Endodermal cell (in vitro differentiated cells): ENCODE results near the gene FNDC1. TPM values are rescaled to one million over a fixed set of nuclear protein-coding genes. Genes with fewer than 3 reads are reported as not detected.

Experiments used
- DNase-seq: peaks from one replicate; pipeline ENCODE4 v3.0.0-alpha.2; 2017
- H3K27ac ChIP-seq: 2 replicates; pipeline ENCODE4 v1.5.1; 2013; ENCODE audit warnings: mild to moderate bottlenecking, low read depth, low read length, moderate library complexity
- H3K27me3 ChIP-seq: 2 replicates; pipeline ENCODE4 v1.6.1; 2013; ENCODE audit warnings: mild to moderate bottlenecking, low read length, moderate library complexity; ENCODE audit not compliant: insufficient read depth, control insufficient read depth, poor library complexity, severe bottlenecking
- H3K36me3 ChIP-seq: 2 replicates; pipeline ENCODE4 v1.7.0; 2013; ENCODE audit warnings: mild to moderate bottlenecking, low read length, moderate library complexity; ENCODE audit not compliant: control insufficient read depth, insufficient read depth
- H3K4me1 ChIP-seq: one replicate; pipeline ENCODE4 v1.7.0; 2013; ENCODE audit warnings: low read length; ENCODE audit not compliant: control insufficient read depth, insufficient read depth
- H3K4me3 ChIP-seq: 2 replicates; pipeline ENCODE4 v1.5.1; 2013; ENCODE audit warnings: mild to moderate bottlenecking, low read length, moderate library complexity
- H3K9ac ChIP-seq: 2 replicates; pipeline ENCODE4 v1.6.1; 2013; ENCODE audit warnings: mild to moderate bottlenecking, low read length, moderate library complexity; ENCODE audit not compliant: poor library complexity, severe bottlenecking; ENCODE audit errors: extremely low read depth
- H3K9me3 ChIP-seq: 2 replicates; pipeline ENCODE4 v1.6.1; 2013; ENCODE audit warnings: mild to moderate bottlenecking, low read length, moderate library complexity; ENCODE audit not compliant: control insufficient read depth
- H3K27ac Mint-ChIP-seq: 2 replicates; pipeline ENCODE4 v1.8.0; 2020; ENCODE audit warnings: mixed read lengths
- H3K27me3 Mint-ChIP-seq: 2 replicates; pipeline ENCODE4 v1.8.0; 2021; ENCODE audit warnings: mild to moderate bottlenecking, mixed read lengths; ENCODE audit not compliant: insufficient read depth
- H3K36me3 Mint-ChIP-seq: 2 replicates; pipeline ENCODE4 v1.8.0; 2020; ENCODE audit warnings: low read depth, mixed read lengths
- H3K4me1 Mint-ChIP-seq: 2 replicates; pipeline ENCODE4 v1.8.0; 2020; ENCODE audit warnings: mixed read lengths
- H3K4me3 Mint-ChIP-seq: 2 replicates; pipeline ENCODE4 v1.8.0; 2020; ENCODE audit warnings: mild to moderate bottlenecking, moderate library complexity, mixed read lengths
- H3K9me3 Mint-ChIP-seq: 2 replicates; pipeline ENCODE4 v1.8.0; 2020; ENCODE audit warnings: mild to moderate bottlenecking, mixed read lengths
- CTCF ChIP-seq: fragments of 200-600 bp; sonication (generic); conservative IDR thresholded peaks from 2 replicates; pipeline ENCODE4 v1.5.0; 2021; ENCODE audit warnings: antibody characterized with exemption, mild to moderate bottlenecking
- WGBS, 2 experiments: methylation state at CpG; one replicate each; pipeline versions ENCODE4 v1.1.5 to v1.1.7; 2013; ENCODE audit warnings: missing lambda C conversion rate in 2 of 2, mixed read lengths in 1 of 2; ENCODE audit not compliant: insufficient coverage in 1 of 2, insufficient read length in 1 of 2; 5-methylcytosine and 5-hydroxymethylcytosine counted together
- total RNA-seq, 2 donors: library from RNA; stranded (reverse); fragmentation: NEBNext Ultra II Directional in 1 of 2; extraction: Animal tissue kit (Norgen Biotek cat#: 25700) in 1 of 2; gene quantifications; 2 replicates in 1 of 2; 3 replicates in 1 of 2; pipeline ENCODE4 v1.2.1, GENCODE V29; 2021

Gene FNDC1
- total RNA-seq, 2 donors from 2014 or later: 0.55 to 0.62 TPM

DNA sequence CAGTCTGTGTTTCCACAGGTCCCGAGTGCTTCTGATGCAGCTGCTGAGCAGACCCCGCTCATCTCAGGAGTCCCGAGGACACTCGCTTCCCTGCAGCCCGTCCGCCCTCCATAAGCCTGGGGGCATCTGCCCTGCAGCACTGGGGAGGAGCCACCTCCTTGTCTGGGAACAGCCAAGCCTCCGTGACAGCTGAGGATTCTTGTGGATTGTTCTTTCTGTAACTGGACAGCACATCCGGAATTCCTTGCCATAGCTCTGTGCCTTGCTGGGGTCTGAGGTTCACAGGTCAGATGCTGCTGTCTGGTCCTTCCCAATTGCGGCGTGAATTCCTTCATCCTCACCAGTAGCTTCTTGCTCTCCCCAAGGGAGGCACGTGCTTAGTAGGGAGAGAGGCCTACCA lies 38.4 kb upstream of the FNDC1 start:
- WGBS, 2 experiments: 87 to 90% methylated on average over 4 to 11 of the region's 11 CpGs
- TF ChIP-seq CTCF: no peak
- no peaks in the 10 kb centered on the region for H3K36me3 Mint-ChIP-seq

GRCh38 chr6:159131709-159132108 lies 37.5 kb upstream of the FNDC1 start:
- H3K27ac ChIP-seq: no peak overlapping the region
- no peaks in the 10 kb centered on the region for H3K9me3 ChIP-seq
- H3K4me1 ChIP-seq: no peaks in the 10 kb centered on the region
- H3K36me3 ChIP-seq: no peaks in the 10 kb centered on the region
- no peak for TF ChIP-seq CTCF
- no peaks in the 10 kb centered on the region for H3K4me1 Mint-ChIP-seq
- WGBS, 2 experiments: 89 to 100% methylated on average over 3 to 6 of the region's 6 CpGs
- no peaks in the 10 kb centered on the region for H3K36me3 Mint-ChIP-seq
- no peak overlapping the region for H3K9ac ChIP-seq
- no peaks in the 10 kb centered on the region for H3K9me3 Mint-ChIP-seq
- H3K4me3 ChIP-seq: no peak overlapping the region
- H3K27ac Mint-ChIP-seq: no peak overlapping the region
- no peak overlapping the region for H3K4me3 Mint-ChIP-seq
- no peaks in the 10 kb centered on the region for H3K27me3 Mint-ChIP-seq
- DNase-seq: no peak
- no peaks in the 10 kb centered on the region for H3K27me3 ChIP-seq

More for the DNA sequence above, 38.4 kb upstream of the FNDC1 start:
- H3K9me3 Mint-ChIP-seq: no peaks in the 10 kb centered on the region
- H3K4me3 Mint-ChIP-seq: no peak overlapping the region
- no peak overlapping the region for H3K9ac ChIP-seq
- no peaks in the 10 kb centered on the region for H3K9me3 ChIP-seq
- no peaks in the 10 kb centered on the region for H3K27me3 Mint-ChIP-seq
- H3K4me1 ChIP-seq: no peaks in the 10 kb centered on the region
- H3K27me3 ChIP-seq: no peaks in the 10 kb centered on the region
- H3K27ac ChIP-seq: no peak overlapping the region
- DNase-seq: no peak
- no peaks in the 10 kb centered on the region for H3K36me3 ChIP-seq
- H3K27ac Mint-ChIP-seq: no peak overlapping the region
- no peak overlapping the region for H3K4me3 ChIP-seq
- H3K4me1 Mint-ChIP-seq: no peaks in the 10 kb centered on the region

DNA sequence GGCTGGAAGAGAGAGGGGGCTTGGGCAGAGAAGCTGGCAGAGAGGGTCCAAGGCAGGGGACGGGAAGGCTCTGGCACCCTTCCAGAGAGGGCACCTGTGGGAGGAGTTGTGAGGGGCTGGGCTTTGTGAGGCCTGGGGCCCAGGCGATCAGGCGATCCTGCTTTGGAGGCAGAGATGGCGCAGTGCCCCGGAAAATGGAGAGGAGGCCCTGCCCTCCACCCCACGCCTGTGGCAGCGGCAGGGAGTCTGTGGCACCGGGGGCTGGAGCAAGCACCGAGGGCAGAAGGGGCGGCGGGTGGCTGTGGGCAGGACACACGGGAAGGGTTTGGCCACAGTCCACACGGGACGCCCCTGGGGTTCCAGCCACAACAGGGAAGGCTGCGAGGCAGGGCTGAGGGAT lies 36.5 kb upstream of the FNDC1 start:
- Histone ChIP-seq H3K4me3 (no peak overlapping the region), H3K9ac (no peak overlapping the region), H3K27ac (no peak overlapping the region), H3K27me3 (no peaks in the 10 kb centered on the region), H3K9me3 (no peaks in the 10 kb centered on the region), H3K36me3 (no peaks in the 10 kb centered on the region), H3K4me1 (no peaks in the 10 kb centered on the region)
- Mint-ChIP-seq H3K27me3 (no peaks in the 10 kb centered on the region), H3K4me3 (no peak overlapping the region), H3K36me3 (no peaks in the 10 kb centered on the region), H3K27ac (no peak overlapping the region), H3K4me1 (no peaks in the 10 kb centered on the region), H3K9me3 (no peaks in the 10 kb centered on the region)
- no peak for TF ChIP-seq CTCF
- DNase-seq: no peak
- WGBS, 2 experiments: 88 to 95% methylated on average over 6 to 15 of the region's 15 CpGs
